GM19455 (cell line): Measurements from ENCODE around the gene CCDC169.

Source experiments
- ATAC-seq: cut with Tn5 transposase; IDR thresholded peaks from one replicate; pipeline ENCODE4 v1.9.1; 2021; ENCODE audit not compliant: unreplicated experiment

CCDC169 gene

DNA sequence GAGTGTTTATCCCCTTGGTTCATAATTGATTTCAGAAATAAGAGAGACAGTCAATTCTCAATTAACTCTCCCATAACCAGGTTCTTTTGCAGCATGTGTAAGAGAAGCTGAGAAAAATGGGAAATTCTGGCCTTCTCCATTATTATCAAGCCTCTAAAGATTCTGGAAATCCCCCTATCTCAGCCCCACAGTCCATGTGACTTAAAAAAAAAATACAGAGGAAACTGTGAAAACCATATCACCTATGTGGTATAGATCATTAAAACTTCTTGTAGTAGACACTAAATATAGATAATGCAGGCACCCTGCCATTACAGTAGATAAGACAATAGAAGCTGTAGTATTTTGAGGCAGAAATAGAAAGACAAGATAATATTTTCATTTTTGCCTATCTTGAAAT is 48.9 kb downstream of the CCDC169 start:
- ATAC-seq = no peak

DNA sequence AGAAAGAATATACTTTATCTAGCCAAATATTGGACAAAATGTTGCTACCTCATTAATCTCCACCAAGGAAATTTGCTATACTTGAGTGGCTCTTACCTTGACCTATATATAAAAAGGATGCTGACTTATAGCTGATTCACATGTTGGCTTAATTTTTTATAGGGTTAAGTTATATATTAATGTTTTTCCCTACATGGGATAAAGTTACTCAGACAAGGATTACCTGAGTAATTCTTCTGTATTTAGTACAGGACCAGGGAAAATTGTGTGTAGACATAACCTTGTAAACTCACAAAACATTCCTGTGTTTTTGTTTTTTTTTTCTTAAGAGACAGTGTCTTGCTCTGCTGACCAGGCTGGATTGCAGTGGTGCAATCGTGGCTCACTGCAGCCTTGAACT is 52.6 kb downstream of the CCDC169 start:
- no peak for ATAC-seq

GRCh38 chr13:36244073-36244472 is 53.5 kb downstream of the CCDC169 start:
- no peak for ATAC-seq

- ATAC-seq = no peak
Observed at GRCh38 chr13:36242761-36243160, 54.9 kb downstream of the CCDC169 start.

- ATAC-seq = no peak
Observed at GRCh38 chr13:36231236-36231635, 66.4 kb downstream of the CCDC169 start.

DNA sequence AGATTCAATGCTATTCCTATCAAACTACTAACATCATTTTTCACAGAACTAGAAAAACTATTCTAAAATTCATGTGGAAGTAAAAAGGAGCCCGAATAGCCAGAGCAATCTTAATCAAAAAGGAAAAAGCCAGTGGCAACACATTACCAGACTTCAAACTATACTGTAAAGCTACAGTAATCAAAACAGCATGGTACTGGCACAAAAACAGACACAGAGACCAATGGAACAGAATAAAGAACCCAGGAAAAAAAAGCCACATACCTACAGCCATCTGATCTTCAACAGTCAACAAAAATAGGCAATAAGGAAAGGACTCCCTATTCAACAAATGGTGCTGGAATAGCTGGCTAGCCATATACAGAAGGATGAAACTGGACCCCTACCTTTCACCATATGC is 72.9 kb downstream of the CCDC169 start:
- ATAC-seq = no peak

DNA sequence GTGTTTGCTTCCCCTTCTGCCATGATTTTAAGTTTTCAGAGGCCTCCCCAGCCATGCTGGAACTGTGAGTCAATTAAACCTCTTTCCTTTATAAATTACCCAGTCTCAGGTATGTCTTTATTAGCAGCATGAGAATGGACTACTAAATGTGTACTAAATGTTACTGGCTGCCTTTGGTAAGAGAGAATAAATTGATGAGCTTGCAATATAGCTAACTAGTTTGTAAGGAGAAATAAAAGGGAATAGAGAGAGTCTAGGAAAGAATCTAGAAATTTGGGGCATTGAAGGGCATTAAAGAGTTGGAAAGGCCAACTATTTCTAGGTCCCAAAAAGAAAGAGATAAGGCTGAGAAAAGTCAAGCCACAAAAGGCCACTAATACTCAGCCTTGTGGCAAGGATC is 77.7 kb downstream of the CCDC169 start:
- no peak for ATAC-seq

- ATAC-seq = no peak
Observed at GRCh38 chr13:36217456-36217855, 80.2 kb downstream of the CCDC169 start.

- no peak for ATAC-seq
Observed at GRCh38 chr13:36214163-36214921, 83.3 kb downstream of the CCDC169 start, which contains the start of gene SOHLH2. SOHLH2 (minus strand) TSS chr13:36214556; CDS start chr13:36214526, 30 bp downstream.

- ATAC-seq = no peak
Observed at GRCh38 chr13:36212789-36213188, 84.8 kb downstream of the CCDC169 start.

GRCh38 chr13:36211567-36211966 is 86.0 kb downstream of the CCDC169 start:
- ATAC-seq = no peak

GRCh38 chr13:36210738-36211137 is 86.9 kb downstream of the CCDC169 start:
- no peak for ATAC-seq

DNA sequence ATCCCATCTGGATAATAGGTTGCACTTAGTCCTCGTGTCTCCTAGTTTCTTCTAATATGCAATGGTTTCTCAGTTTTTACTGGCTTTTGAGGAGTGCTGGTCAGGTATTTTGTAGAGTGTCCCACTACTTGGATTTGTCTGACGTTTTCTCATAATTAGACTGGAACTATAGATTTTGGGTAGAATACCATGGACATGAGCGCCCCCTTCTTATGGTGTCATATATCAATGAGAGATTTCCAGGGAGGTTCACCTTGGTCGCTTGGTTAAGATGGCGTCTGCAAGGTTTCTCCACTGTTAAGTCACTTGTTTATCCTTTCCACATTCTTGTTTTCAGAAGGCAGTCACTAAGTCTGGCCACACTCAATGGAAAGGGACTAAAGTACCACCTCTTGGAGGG is 89.9 kb downstream of the CCDC169 start:
- ATAC-seq = no peak

- no peak for ATAC-seq
Observed at GRCh38 chr13:36193151-36193855, 104.3 kb downstream of the CCDC169 start.

GRCh38 chr13:36192166-36192565 is 105.4 kb downstream of the CCDC169 start:
- no peak for ATAC-seq

GRCh38 chr13:36190771-36191170 is 106.8 kb downstream of the CCDC169 start:
- no peak for ATAC-seq

- ATAC-seq = no peak
Observed at GRCh38 chr13:36188441-36188840, 109.2 kb downstream of the CCDC169 start.

GRCh38 chr13:36183901-36184300 is 113.7 kb downstream of the CCDC169 start:
- ATAC-seq = no peak
